NB4 (cell line): Measurements from ENCODE around the gene BAG5.
"Not testable (repeated sequence)": the region's sequence is repeated elsewhere in the genome, so short reads cannot be mapped to it uniquely, and the experiment has no call there.

ENCODE experiments used
- CTCF ChIP-seq: IDR thresholded peaks from one replicate; pipeline ENCODE4 v1.5.1; 2012; ENCODE audit warnings: low read depth, low read length
- MAX ChIP-seq: IDR thresholded peaks from 2 replicates; pipeline ENCODE4 v1.6.1; 2011; ENCODE audit warnings: low read depth, low read length
- POLR2A ChIP-seq: IDR thresholded peaks from 2 replicates; pipeline ENCODE4 v1.6.1; 2011; ENCODE audit warnings: mild to moderate bottlenecking; ENCODE audit not compliant: insufficient read length; ENCODE audit errors: extremely low read depth

- not testable (repeated sequence) for TF ChIP-seq CTCF, MAX, POLR2A
Measured at GRCh38 chr14:103512180-103512579, 50.3 kb downstream of the BAG5 start.
